SJCRH30 (cell line): ENCODE measurements around the gene TNIP1. TPM values are rescaled to one million over a fixed set of nuclear protein-coding genes. Genes with fewer than 3 reads are reported as not detected.

Experiments
- DNase-seq, 2 experiments: peaks; one replicate each; pipeline ENCODE4 v3.0.0-alpha.2; 2015 to 2020
- H3K27ac ChIP-seq: fragments of 250-450 bp; sonication (Bioruptor Pico); 2 replicates; pipeline ENCODE4 v1.5.1; 2020; ENCODE audit warnings: mild to moderate bottlenecking, moderate library complexity
- H3K27me3 ChIP-seq: fragments of 250-450 bp; sonication (Bioruptor Pico); 2 replicates; pipeline ENCODE4 v1.5.1; 2020; ENCODE audit warnings: mild to moderate bottlenecking, moderate library complexity
- H3K36me3 ChIP-seq: fragments of 250-450 bp; sonication (Bioruptor Pico); 2 replicates; pipeline ENCODE4 v1.5.1; 2020; ENCODE audit warnings: mild to moderate bottlenecking, moderate library complexity
- H3K4me1 ChIP-seq: fragments of 250-450 bp; sonication (Bioruptor Pico); 2 replicates; pipeline ENCODE4 v1.5.1; 2020; ENCODE audit warnings: mild to moderate bottlenecking, moderate library complexity
- H3K4me3 ChIP-seq: fragments of 250-450 bp; sonication (Bioruptor Pico); 2 replicates; pipeline ENCODE4 v1.5.1; 2020; ENCODE audit warnings: mild to moderate bottlenecking, moderate library complexity
- H3K9me3 ChIP-seq: fragments of 250-450 bp; sonication (Bioruptor Pico); replicated peaks from 2 replicates; pipeline ENCODE4 v1.5.1; 2020; ENCODE audit warnings: mild to moderate bottlenecking, moderate library complexity
- total RNA-seq: library from RNA; depleted of rRNA; stranded (reverse); fragments of >200 nt; shearing (Covaris generic); gene quantifications from 2 replicates; pipeline ENCODE4 v1.2.3, GENCODE V29; 2014

Gene TNIP1
- total RNA-seq, 1 experiment from 2014 or later: 56.3 TPM

- no peak for DNase-seq
- Histone ChIP-seq H3K4me3 (no peak overlapping the region), H3K36me3 (peaks cover 4% of the 10 kb centered on the region; the same call in 1 of the 2 replicates), H3K9me3 (no peaks in the 10 kb centered on the region), H3K27ac (no peak overlapping the region), H3K27me3 (no peaks in the 10 kb centered on the region), H3K4me1 (no peaks in the 10 kb centered on the region)
Measured at GRCh38 chr5:151024440-151025249, 56.2 kb downstream of the TNIP1 start.

DNA sequence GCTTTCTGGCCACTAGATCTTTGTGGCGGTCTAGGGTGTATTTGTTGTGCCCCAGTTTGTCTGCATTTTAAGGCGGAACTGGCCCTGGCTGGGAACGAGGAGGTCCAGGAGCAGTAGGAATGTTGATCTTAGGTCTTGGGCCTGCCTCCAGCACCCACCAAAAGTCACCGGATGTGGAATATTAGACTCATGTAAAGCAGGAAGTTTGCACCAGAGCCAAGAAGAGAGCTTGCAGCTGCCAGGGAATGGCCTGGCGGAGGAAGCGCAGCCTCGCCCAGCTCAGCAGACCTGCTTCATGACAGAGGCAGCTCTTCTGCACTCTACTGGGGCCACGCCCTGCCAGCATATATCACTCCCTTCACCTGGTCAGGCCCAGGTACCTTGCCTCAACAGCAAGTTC, 57.2 kb downstream of the TNIP1 start:
- Histone ChIP-seq H3K27ac (no peak overlapping the region), H3K4me3 (no peak overlapping the region), H3K9me3 (no peaks in the 10 kb centered on the region), H3K4me1 (no peaks in the 10 kb centered on the region), H3K27me3 (no peaks in the 10 kb centered on the region), H3K36me3 (0 out of 2 replicates have a peak, but pooled peaks cover 3% of the 10 kb centered on the region)
- DNase-seq: no peak

DNA sequence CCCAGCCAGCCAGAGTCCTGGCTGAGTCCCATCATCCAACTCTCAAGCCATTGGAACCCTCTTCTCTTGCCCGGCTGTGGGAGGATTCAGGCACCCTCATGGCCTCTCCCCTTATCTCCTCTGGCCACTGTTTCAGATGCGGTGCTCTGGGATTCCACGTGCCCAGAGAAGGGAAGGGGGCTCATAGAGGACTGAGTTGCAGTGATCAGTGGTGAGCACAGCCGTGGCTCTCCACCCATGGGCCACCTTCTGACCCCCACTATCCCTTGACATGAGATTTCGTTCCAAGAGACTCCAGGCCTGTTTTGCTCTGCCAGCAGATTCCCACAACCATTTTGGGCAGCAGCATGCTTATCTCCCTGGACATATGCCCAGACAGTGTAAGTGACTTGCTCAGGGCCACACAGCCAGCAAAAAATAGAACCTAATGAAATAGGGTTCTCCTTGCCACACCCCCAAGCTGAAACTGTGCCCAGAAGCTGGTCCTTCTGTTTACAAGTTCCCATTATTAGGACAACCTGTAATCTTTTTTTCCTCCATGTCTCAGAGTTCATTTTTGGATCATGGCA, 57.7 kb downstream of the TNIP1 start:
- DNase-seq: no peak
- Histone ChIP-seq H3K27me3 (no peaks in the 10 kb centered on the region), H3K27ac (no peak overlapping the region), H3K36me3 (0 out of 2 replicates have a peak, but pooled peaks cover 3% of the 10 kb centered on the region), H3K9me3 (no peaks in the 10 kb centered on the region), H3K4me3 (no peak overlapping the region), H3K4me1 (no peaks in the 10 kb centered on the region)

- Histone ChIP-seq H3K36me3 (0 out of 2 replicates have a peak, but pooled peaks cover 3% of the 10 kb centered on the region), H3K27me3 (no peaks in the 10 kb centered on the region), H3K27ac (no peak overlapping the region), H3K9me3 (no peaks in the 10 kb centered on the region), H3K4me1 (no peaks in the 10 kb centered on the region), H3K4me3 (no peak overlapping the region)
- no peak for DNase-seq
Measured at GRCh38 chr5:151022511-151023018, 58.3 kb downstream of the TNIP1 start.

- Histone ChIP-seq H3K36me3 (no peaks in the 10 kb centered on the region), H3K27me3 (no peaks in the 10 kb centered on the region), H3K27ac (no peak overlapping the region), H3K9me3 (no peaks in the 10 kb centered on the region), H3K4me1 (no peaks in the 10 kb centered on the region), H3K4me3 (no peak overlapping the region)
- DNase-seq: no peak
Measured at GRCh38 chr5:151021746-151022145, 59.1 kb downstream of the TNIP1 start.

- no peak within 1 kb of the TSS for H3K27ac ChIP-seq
- peak; percentile 74 to 76 for DNase-seq
- H3K27me3 ChIP-seq: no peaks in the 10 kb centered on the region
- H3K9me3 ChIP-seq: no peaks in the 10 kb centered on the region
- no peaks in the 10 kb centered on the region for H3K4me1 ChIP-seq
- peak within 1 kb of the TSS; percentile 58 for H3K4me3 ChIP-seq
- H3K36me3 ChIP-seq: no peaks in the 10 kb centered on the region
Measured at GRCh38 chr5:151020304-151021110, 60.3 kb downstream of the TNIP1 start, which contains the start of gene GPX3. GPX3 (plus strand) TSS chr5:151020591; CDS start chr5:151020655, 64 bp downstream.

DNA sequence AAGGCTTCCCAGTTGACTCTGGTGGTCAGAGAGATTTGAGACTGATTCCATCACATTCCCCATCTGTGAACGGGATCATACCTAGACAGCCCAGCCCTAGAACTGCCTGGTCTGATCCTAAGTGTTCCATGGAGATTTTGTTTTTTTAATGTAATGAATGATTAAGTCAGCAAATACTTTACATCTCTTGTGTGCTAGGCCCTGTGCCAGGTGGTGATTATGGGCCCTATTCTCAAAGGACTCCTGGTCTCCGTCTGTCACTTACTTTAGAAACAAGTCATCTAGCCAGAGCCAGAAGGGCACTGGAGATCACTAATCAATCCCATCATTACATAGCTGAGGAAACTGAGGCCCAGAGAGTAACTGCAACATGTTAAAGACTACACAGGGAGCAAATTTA, 61.5 kb downstream of the TNIP1 start:
- H3K4me1 ChIP-seq: no peaks in the 10 kb centered on the region
- H3K4me3 ChIP-seq: no peak overlapping the region
- H3K9me3 ChIP-seq: no peaks in the 10 kb centered on the region
- no peak overlapping the region for H3K27ac ChIP-seq
- no peaks in the 10 kb centered on the region for H3K27me3 ChIP-seq
- DNase-seq: no peak
- H3K36me3 ChIP-seq: no peaks in the 10 kb centered on the region

GRCh38 chr5:151018846-151019245, 62.0 kb downstream of the TNIP1 start:
- H3K4me1 ChIP-seq: no peaks in the 10 kb centered on the region
- no peaks in the 10 kb centered on the region for H3K9me3 ChIP-seq
- no peak overlapping the region for H3K27ac ChIP-seq
- no peaks in the 10 kb centered on the region for H3K36me3 ChIP-seq
- DNase-seq: no peak
- H3K27me3 ChIP-seq: no peaks in the 10 kb centered on the region
- H3K4me3 ChIP-seq: no peak overlapping the region

DNA sequence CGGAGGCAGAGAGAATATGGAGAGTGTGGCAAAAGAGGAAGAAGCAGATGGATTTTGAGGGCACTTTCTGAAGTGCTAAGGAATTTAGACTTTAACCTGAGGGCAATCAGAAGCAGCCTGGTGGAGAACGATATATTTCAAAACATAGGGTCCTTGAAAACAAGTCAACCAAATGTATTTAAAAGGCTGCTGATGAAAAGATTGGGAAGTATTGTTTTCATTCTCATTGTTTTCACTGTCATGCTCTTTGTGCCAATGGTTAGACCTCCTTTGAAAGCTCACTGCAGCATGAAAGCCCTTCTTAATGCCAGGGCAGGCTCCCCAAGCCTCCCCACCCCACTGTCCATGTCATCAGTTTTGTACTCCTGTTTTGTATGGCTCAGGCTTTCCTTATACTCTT, 62.9 kb downstream of the TNIP1 start:
- Histone ChIP-seq H3K27ac (no peak overlapping the region), H3K4me1 (no peaks in the 10 kb centered on the region), H3K9me3 (no peaks in the 10 kb centered on the region), H3K4me3 (no peak overlapping the region), H3K36me3 (no peaks in the 10 kb centered on the region), H3K27me3 (no peaks in the 10 kb centered on the region)
- no peak for DNase-seq

DNA sequence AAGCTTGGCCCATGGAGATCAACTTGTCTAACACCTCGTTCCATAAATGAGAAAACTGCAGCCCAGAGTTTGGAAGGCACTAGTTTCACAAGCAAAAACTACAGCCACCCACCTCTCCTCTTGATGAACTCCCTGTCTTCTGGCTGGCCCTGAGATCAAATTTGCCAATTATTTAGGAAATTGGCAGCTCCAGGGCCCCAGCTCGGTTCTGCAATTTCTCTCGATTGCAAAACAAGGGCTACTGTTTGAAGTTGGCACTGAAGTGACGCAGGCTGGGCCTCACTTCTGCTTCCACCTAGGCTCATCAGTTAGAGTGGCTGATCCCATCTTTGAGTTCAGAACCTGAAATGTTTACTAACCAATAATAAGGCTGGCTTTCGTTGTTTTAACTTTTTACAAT, 64.1 kb downstream of the TNIP1 start:
- Histone ChIP-seq H3K9me3 (no peaks in the 10 kb centered on the region), H3K4me1 (no peaks in the 10 kb centered on the region), H3K27me3 (no peaks in the 10 kb centered on the region), H3K4me3 (no peak overlapping the region), H3K36me3 (no peaks in the 10 kb centered on the region), H3K27ac (no peak overlapping the region)
- no peak for DNase-seq

DNA sequence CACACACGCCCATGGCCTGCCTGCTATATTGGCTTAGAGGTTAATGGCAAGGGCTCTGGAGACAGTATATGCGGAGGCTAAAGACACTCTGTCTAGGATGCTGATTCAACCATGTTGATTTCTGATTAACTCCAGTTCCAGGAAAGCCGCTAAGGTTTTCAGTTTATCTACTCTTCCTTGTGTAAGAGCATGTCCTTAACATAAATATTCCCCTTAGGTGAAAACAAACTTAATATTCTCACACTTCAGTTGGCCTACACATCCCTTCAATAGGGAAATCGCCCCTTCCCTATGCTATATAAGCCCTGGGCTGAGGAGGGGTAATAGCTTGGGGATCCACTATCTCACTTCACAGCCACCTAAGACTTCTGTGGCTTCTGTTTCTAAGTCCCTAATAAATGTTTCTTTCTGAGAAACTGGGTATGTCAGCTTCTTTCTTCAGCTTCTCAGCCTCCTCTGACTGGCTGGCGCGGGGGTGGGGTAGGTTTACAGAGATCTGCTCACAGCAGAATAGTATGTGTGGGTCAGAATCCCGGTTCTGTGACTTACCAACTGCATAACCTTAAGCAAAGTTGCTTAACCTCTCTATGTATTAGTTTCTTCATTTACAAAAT, 64.8 kb downstream of the TNIP1 start:
- H3K4me3 ChIP-seq: no peak overlapping the region
- no peaks in the 10 kb centered on the region for H3K36me3 ChIP-seq
- H3K27ac ChIP-seq: no peak overlapping the region
- no peaks in the 10 kb centered on the region for H3K4me1 ChIP-seq
- DNase-seq: no peak
- no peaks in the 10 kb centered on the region for H3K9me3 ChIP-seq
- no peaks in the 10 kb centered on the region for H3K27me3 ChIP-seq

DNA sequence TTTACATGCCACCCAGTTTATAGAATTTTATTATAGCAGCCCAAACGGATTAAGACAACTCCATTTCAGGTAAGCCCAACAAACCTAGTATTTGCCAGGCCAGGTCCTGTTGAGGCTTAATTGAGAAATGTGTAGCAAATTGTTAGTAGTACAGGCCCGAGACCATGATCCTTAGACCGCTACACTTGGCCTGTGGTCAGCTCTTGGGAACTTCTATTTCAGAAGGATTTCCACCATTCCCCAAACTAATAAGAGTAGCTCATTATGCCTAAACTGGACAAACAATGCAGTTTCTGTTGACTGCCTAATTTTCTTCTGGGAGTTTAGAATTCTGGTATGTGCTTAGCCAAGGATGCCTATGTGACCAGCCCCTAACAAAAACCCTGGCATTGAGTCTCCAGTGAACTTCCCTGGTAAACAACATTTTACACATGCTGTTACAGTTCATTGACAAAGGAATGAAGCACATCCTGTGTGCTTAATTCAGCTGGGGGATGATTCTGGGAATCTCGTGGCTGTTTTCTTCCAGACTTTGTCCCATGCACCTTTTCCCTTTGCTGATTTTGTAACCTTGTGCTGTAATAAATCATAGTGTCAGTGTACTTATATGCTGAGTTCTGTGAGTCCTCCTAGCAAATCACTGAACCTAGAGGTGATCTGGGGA, 66.0 kb downstream of the TNIP1 start:
- Histone ChIP-seq H3K27ac (no peak overlapping the region), H3K27me3 (no peaks in the 10 kb centered on the region), H3K36me3 (no peaks in the 10 kb centered on the region), H3K9me3 (no peaks in the 10 kb centered on the region), H3K4me3 (no peak overlapping the region), H3K4me1 (no peaks in the 10 kb centered on the region)
- no peak for DNase-seq

DNA sequence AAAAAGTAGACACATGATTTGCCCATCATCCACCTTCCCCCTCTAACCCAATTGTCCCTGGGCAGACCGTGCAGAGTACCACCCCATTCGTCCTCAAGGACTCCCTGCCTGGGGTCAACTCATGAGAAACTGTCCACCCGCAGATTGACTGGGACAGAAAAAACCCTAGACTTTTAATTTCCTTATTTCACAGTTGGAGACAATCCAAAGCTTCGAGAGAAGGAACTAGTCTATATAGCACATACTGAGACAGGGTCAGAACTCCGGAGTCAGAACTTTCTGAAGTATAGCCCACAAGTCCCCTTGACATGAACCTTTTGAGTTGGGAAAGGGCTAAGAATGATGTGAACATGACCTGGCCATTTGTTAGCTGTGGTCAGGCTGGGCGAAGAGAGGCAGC, 68.0 kb downstream of the TNIP1 start:
- H3K9me3 ChIP-seq: no peaks in the 10 kb centered on the region
- H3K27me3 ChIP-seq: no peaks in the 10 kb centered on the region
- DNase-seq: no peak
- H3K4me1 ChIP-seq: no peaks in the 10 kb centered on the region
- H3K4me3 ChIP-seq: no peak overlapping the region
- H3K27ac ChIP-seq: no peak overlapping the region
- H3K36me3 ChIP-seq: no peaks in the 10 kb centered on the region

DNA sequence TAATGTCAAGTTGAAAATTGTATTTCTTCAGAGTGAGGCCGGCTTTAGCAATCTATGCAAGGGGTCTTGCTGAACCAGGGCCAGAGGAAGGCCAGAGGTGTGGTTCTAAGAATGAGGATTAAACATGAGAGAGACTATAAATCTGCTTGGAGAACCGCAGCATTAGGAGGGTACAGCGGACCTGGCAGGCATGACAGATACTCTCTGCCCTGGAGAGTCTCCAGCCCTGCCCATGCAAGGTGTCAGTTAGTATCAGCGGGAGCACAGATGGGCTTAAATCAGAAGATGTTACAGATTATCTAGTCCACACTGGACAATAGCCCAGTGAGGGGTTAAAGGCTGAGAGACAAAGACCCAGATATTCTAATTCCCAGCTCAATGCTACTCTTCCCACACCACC, 71.9 kb downstream of the TNIP1 start:
- no peaks in the 10 kb centered on the region for H3K36me3 ChIP-seq
- no peaks in the 10 kb centered on the region for H3K27me3 ChIP-seq
- H3K9me3 ChIP-seq: no peaks in the 10 kb centered on the region
- H3K4me1 ChIP-seq: no peaks in the 10 kb centered on the region
- H3K27ac ChIP-seq: no peak overlapping the region
- no peak overlapping the region for H3K4me3 ChIP-seq
- DNase-seq: no peak
